Small intestine (tissue), 7 donors: ENCODE data around the gene RHOG. TPM values are rescaled to one million over a fixed set of nuclear protein-coding genes. Genes with fewer than 3 reads are reported as not detected.
"Not testable (repeated sequence)": the region's sequence is repeated elsewhere in the genome, so short reads cannot be mapped to it uniquely, and the experiment has no call there.

Source experiments
- DNase-seq, 2 donors: peaks; one replicate each; pipeline versions ENCODE4 v3.0.0 to v3.0.0-alpha.2; 2013
- FAIRE-seq: peaks from 2 replicates; lab custom pipeline; 2012; peaks lifted over from hg19 to GRCh38; lab: Jason Lieb, UNC
- H3K27ac ChIP-seq, 3 donors: one replicate each; pipeline ENCODE4 v1.5.1; 2013; ENCODE audit warnings: low read length in 2 of 3, mild to moderate bottlenecking in 2 of 3, control low read depth in 1 of 3, inconsistent platforms in 1 of 3, low read depth in 1 of 3, moderate library complexity in 1 of 3
- H3K27me3 ChIP-seq, 3 donors: one replicate each; pipeline ENCODE4 v1.6.1; 2013; ENCODE audit warnings: low read length in 3 of 3, inconsistent platforms in 1 of 3; ENCODE audit not compliant: control insufficient read depth in 3 of 3, insufficient read depth in 3 of 3
- H3K36me3 ChIP-seq, 3 donors: one replicate each; pipeline ENCODE4 v1.6.1; 2013; ENCODE audit warnings: low read length in 3 of 3, inconsistent platforms in 1 of 3, low read depth in 1 of 3, mild to moderate bottlenecking in 1 of 3, moderate library complexity in 1 of 3; ENCODE audit not compliant: control insufficient read depth in 3 of 3, insufficient read depth in 2 of 3
- H3K4me1 ChIP-seq, 3 donors: one replicate each; pipeline ENCODE4 v1.6.1; 2013; ENCODE audit warnings: low read length in 2 of 3, inconsistent platforms in 1 of 3, low read depth in 1 of 3, mild to moderate bottlenecking in 1 of 3, moderate library complexity in 1 of 3; ENCODE audit not compliant: control insufficient read depth in 3 of 3, insufficient read depth in 2 of 3
- H3K4me3 ChIP-seq, 3 donors: one replicate each; pipeline ENCODE4 v1.5.1; 2013; ENCODE audit warnings: low read length in 3 of 3, control low read depth in 1 of 3, inconsistent platforms in 1 of 3, low read depth in 1 of 3, mild to moderate bottlenecking in 1 of 3, moderate library complexity in 1 of 3
- H3K9me3 ChIP-seq, 2 donors: one replicate each; pipeline ENCODE4 v1.6.1; 2013; ENCODE audit warnings: low read depth in 1 of 2, low read length in 1 of 2; ENCODE audit not compliant: control insufficient read depth in 2 of 2, insufficient read depth in 1 of 2
- WGBS, 3 donors: extraction: QIAGEN DNeasy Blood & Tissue Kit; methylation state at CpG; one replicate each; pipeline ENCODE4 v1.1.7; 2013; 5-methylcytosine and 5-hydroxymethylcytosine counted together
- polyA plus RNA-seq, 4 donors: library from polyadenylated mRNA; stranded (reverse) in 3 of 4; unstranded in 1 of 4; fragments of 200-250 nt in 3 of 4; fragments of 120-200 nt in 1 of 4; gene quantifications; one replicate each; pipeline versions ENCODE4 v1.2.1 to v1.2.3, GENCODE V29; 2013
- donor health status: healthy with polysubstance abuse.
- donor health status: control.
- donor health status: control.
- donor health status: Bipolar disorder and iron deficiency.
- donor health status: healthy.

RHOG gene
- polyA plus RNA-seq, 4 donors, result 45.5 to 114 (median 74.3) TPM

DNA sequence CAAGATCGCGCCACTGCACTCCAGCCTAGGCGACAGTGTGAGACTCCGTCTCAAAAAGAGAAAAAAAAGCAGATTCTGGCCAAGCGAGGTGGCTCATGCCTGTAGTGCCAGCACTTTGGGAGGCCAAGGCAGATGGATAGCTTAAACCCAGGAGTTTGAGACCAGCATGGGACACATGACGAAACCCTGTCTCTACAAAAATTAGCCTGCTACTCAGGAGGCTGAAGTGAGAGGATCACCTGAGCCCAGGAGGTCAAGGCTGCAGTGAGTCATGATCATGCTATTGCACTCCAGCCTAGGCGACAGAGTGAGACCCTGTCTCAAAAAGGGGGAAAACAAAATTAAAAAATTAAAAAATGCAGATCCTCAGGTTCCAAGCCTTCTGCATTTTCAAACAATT is 18.4 kb downstream of the RHOG start:
- no peaks in the 10 kb centered on the region for H3K27me3 ChIP-seq
- WGBS, 3 donors, result 93 to 97% (median 96%) methylated on average over 5 to 7 of the region's 7 CpGs
- no peak for FAIRE-seq
- no peak for DNase-seq
- peaks cover 7 to 59% (median 14%) of the 10 kb centered on the region in 3 donors for H3K36me3 ChIP-seq
- no peak overlapping the region for H3K4me3 ChIP-seq
- no peaks in the 10 kb centered on the region for H3K9me3 ChIP-seq
- peaks cover 0 to 5% (median 0%) of the 10 kb centered on the region in 3 donors for H3K4me1 ChIP-seq
- no peak overlapping the region for H3K27ac ChIP-seq

- H3K27me3 ChIP-seq, result no peaks in the 10 kb centered on the region
- WGBS, 3 donors, result 94 to 100% (median 95%) methylated on average over 2 of the region's 2 CpGs
- no peak overlapping the region for H3K4me3 ChIP-seq
- H3K4me1 ChIP-seq, result peaks cover 0 to 14% (median 0%) of the 10 kb centered on the region in 3 donors
- no peak overlapping the region for H3K27ac ChIP-seq
- FAIRE-seq, result no peak
- H3K36me3 ChIP-seq, result peaks cover 0 to 61% (median under 1%) of the 10 kb centered on the region in 3 donors
- no peak for DNase-seq
- no peaks in the 10 kb centered on the region for H3K9me3 ChIP-seq
These were observed 19.8 kb downstream of the RHOG start for GRCh38 chr11:3820971-3821370.

- FAIRE-seq (no peak), DNase-seq (peak in 1 of 2 donors; percentile 63)
- WGBS, 3 donors, result 80 to 85% (median 84%) methylated on average over 10 of the region's 10 CpGs
- Histone ChIP-seq H3K4me3 (peak overlapping the region in 1 of 3 donors; percentile 23), H3K27me3 (no peaks in the 10 kb centered on the region), H3K4me1 (peaks cover 0 to 14% (median 0%) of the 10 kb centered on the region in 3 donors), H3K27ac (peak overlapping the region in 1 of 3 donors; percentile 56), H3K9me3 (no peaks in the 10 kb centered on the region), H3K36me3 (peaks cover 0 to 41% (median 0%) of the 10 kb centered on the region in 3 donors)
These were observed 23.5 kb downstream of the RHOG start for GRCh38 chr11:3817181-3817800.

DNA sequence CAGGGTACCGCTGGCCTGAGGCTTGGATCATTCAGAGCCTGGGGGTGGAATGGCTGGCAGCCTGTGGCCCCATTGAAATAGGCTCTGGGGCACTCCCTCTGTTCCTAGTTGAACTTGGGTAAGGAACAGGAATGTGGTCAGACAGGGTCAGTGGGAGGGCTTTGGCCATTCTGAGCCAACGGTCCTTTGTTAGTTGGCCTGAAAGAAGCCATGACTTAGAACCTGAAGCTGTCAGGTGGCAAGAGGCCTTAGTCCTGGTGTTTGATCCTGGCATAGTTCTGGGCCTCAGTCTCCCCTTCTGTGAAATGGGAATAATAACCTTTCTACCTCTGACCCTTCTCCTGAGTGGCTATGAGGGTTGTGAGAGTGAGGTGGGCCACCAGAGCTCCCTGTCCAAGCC is 24.1 kb downstream of the RHOG start:
- FAIRE-seq, result no peak
- H3K9me3 ChIP-seq, result no peaks in the 10 kb centered on the region
- H3K4me1 ChIP-seq, result peaks cover 0 to 14% (median 0%) of the 10 kb centered on the region in 3 donors
- H3K4me3 ChIP-seq, result no peak overlapping the region
- WGBS, 3 donors, result 81 to 93% (median 91%) methylated on average over 2 of the region's 2 CpGs
- no peak for DNase-seq
- H3K27ac ChIP-seq, result peak overlapping the region in 1 of 3 donors; percentile 54
- H3K27me3 ChIP-seq, result no peaks in the 10 kb centered on the region
- peaks cover 0 to 40% (median 0%) of the 10 kb centered on the region in 3 donors for H3K36me3 ChIP-seq

GRCh38 chr11:3815845-3816244 is 24.9 kb downstream of the RHOG start:
- FAIRE-seq (no peak), DNase-seq (no peak)
- Histone ChIP-seq H3K4me3 (no peak overlapping the region), H3K27ac (no peak overlapping the region), H3K27me3 (no peaks in the 10 kb centered on the region), H3K4me1 (peaks cover 0 to 14% (median 0%) of the 10 kb centered on the region in 3 donors), H3K9me3 (no peaks in the 10 kb centered on the region), H3K36me3 (peaks cover 0 to 41% (median 0%) of the 10 kb centered on the region in 3 donors)
- WGBS, 3 donors, result 89 to 92% (median 92%) methylated on average over 4 of the region's 4 CpGs

GRCh38 chr11:3814832-3815231 is 25.9 kb downstream of the RHOG start:
- H3K4me1 ChIP-seq, result peaks cover 0 to 22% (median 0%) of the 10 kb centered on the region in 3 donors
- H3K4me3 ChIP-seq, H3K27me3 ChIP-seq, DNase-seq, H3K27ac ChIP-seq, FAIRE-seq, H3K9me3 ChIP-seq: not testable (repeated sequence)
- 96 to 97% (median 96%) methylated on average over 5 of the region's 5 CpGs for WGBS, 3 donors
- peaks cover 0 to 43% (median 0%) of the 10 kb centered on the region in 3 donors for H3K36me3 ChIP-seq

- no peaks in the 10 kb centered on the region for H3K27me3 ChIP-seq
- DNase-seq, result no peak
- no peak overlapping the region for H3K27ac ChIP-seq
- no peak overlapping the region for H3K4me3 ChIP-seq
- peaks cover 0 to 15% (median 3%) of the 10 kb centered on the region in 3 donors for H3K4me1 ChIP-seq
- FAIRE-seq, result no peak
- 97 to 100% (median 98%) methylated on average over 4 of the region's 4 CpGs for WGBS, 3 donors
- H3K9me3 ChIP-seq, result no peaks in the 10 kb centered on the region
- H3K36me3 ChIP-seq, result peaks cover 0 to 22% (median 0%) of the 10 kb centered on the region in 3 donors
These were observed 29.8 kb downstream of the RHOG start for GRCh38 chr11:3810951-3811350.

DNA sequence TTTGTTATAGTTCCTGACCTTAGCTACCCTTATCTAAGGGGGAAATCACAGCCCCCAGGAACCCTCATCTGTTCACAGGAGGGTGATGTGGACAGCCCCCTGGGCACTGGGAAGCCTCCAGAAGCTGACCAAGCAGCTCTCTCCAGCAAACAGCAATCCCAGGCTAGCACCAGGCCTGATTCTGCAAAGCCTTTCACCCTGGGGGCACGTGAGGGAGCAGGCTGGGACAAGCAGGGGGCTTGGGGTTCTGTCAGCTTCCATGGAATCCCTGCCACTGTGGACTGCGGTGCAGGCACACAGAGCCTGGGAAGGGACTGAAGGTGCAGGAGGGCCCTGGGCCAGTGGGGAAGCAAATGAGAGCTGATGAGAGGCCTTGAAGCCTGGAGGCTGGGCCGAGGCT is 30.3 kb downstream of the RHOG start:
- 88 to 92% (median 90%) methylated on average over 3 of the region's 3 CpGs for WGBS, 3 donors
- no peak overlapping the region for H3K4me3 ChIP-seq
- H3K27ac ChIP-seq, result no peak overlapping the region
- no peaks in the 10 kb centered on the region for H3K27me3 ChIP-seq
- H3K36me3 ChIP-seq, result peaks cover 0 to 20% (median 0%) of the 10 kb centered on the region in 3 donors
- DNase-seq, result no peak
- H3K4me1 ChIP-seq, result peaks cover 0 to 15% (median 3%) of the 10 kb centered on the region in 3 donors
- no peak for FAIRE-seq
- H3K9me3 ChIP-seq, result no peaks in the 10 kb centered on the region
